DND-41 (cell line): ENCODE measurements around the gene DOK6.

Experiments
- EZH2 ChIP-seq: IDR thresholded peaks from 3 replicates; pipeline ENCODE4 v1.6.1; 2012; ENCODE audit warnings: borderline replicate concordance, low read depth, mild to moderate bottlenecking, moderate library complexity, low read length, inconsistent platforms; ENCODE audit not compliant: severe bottlenecking
- TF ChIP-seq, protein P1 (sequence below): IDR thresholded peaks from 2 replicates; pipeline ENCODE4 v1.5.1; 2012; ENCODE audit warnings: borderline replicate concordance, low read length, moderate library complexity, mild to moderate bottlenecking; ENCODE audit not compliant: poor library complexity, severe bottlenecking; ENCODE audit errors: extremely low read depth

DNA sequence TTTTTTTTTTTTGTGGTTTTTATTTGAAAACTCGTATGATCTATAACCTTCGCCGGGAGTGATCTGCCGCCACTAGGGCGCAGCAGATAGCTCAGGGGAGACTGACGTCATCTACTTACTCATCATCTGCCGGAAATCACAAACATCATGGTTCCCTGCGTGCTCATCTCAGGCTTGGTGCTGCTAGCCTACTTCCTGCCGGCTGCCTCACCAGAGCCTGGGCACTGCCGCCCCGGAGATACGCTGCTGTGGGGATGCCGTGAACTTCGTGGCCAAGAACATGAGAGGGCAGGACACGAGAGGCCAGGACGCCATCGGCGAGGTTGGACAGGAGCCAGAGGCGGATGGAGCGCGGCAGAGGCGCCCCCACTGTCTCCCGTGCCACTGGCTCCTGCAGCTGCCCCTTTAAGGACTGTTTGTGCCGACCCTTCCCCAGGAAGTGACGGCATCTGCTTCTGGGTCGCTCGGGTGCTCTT, 68.8 kb downstream of the DOK6 start:
- TF ChIP-seq, protein P1, sequence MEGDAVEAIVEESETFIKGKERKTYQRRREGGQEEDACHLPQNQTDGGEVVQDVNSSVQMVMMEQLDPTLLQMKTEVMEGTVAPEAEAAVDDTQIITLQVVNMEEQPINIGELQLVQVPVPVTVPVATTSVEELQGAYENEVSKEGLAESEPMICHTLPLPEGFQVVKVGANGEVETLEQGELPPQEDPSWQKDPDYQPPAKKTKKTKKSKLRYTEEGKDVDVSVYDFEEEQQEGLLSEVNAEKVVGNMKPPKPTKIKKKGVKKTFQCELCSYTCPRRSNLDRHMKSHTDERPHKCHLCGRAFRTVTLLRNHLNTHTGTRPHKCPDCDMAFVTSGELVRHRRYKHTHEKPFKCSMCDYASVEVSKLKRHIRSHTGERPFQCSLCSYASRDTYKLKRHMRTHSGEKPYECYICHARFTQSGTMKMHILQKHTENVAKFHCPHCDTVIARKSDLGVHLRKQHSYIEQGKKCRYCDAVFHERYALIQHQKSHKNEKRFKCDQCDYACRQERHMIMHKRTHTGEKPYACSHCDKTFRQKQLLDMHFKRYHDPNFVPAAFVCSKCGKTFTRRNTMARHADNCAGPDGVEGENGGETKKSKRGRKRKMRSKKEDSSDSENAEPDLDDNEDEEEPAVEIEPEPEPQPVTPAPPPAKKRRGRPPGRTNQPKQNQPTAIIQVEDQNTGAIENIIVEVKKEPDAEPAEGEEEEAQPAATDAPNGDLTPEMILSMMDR, result peak; percentile 52
- no peak for TF ChIP-seq EZH2
